GM18907 (cell line): ENCODE measurements around the gene TPGS1.

ENCODE experiments used
- ATAC-seq: cut with Tn5 transposase; IDR thresholded peaks from one replicate; pipeline ENCODE4 v1.9.1; 2021; ENCODE audit warnings: mild to moderate bottlenecking, moderate library complexity; ENCODE audit not compliant: unreplicated experiment

TPGS1 gene

GRCh38 chr19:494171-495080, 12.9 kb upstream of the TPGS1 start:
- ATAC-seq: no peak

- ATAC-seq: no peak
These were observed 12.3 kb upstream of the TPGS1 start for GRCh38 chr19:495081-495401.

- ATAC-seq: no peak
These were observed 11.7 kb upstream of the TPGS1 start for GRCh38 chr19:495402-496111.

GRCh38 chr19:496112-496665, 11.1 kb upstream of the TPGS1 start, which contains the start of gene MADCAM1:
MADCAM1 (plus strand) TSS chr19:496486; CDS start chr19:496500, 14 bp downstream.
- ATAC-seq: no peak

GRCh38 chr19:496986-497385, 10.3 kb upstream of the TPGS1 start:
- no peak for ATAC-seq

GRCh38 chr19:497491-497868, 9.8 kb upstream of the TPGS1 start:
- ATAC-seq: no peak

- no peak for ATAC-seq
These were observed 9.3 kb upstream of the TPGS1 start for GRCh38 chr19:497869-498510.

- no peak for ATAC-seq
These were observed 8.8 kb upstream of the TPGS1 start for GRCh38 chr19:498511-498891.

GRCh38 chr19:498977-499623, 8.2 kb upstream of the TPGS1 start:
- no peak for ATAC-seq

GRCh38 chr19:501646-502045, 5.7 kb upstream of the TPGS1 start:
- ATAC-seq: no peak

GRCh38 chr19:504616-505015, 2.7 kb upstream of the TPGS1 start:
- ATAC-seq: no peak

- peak; percentile 74 for ATAC-seq
These were observed 652 bp upstream of the TPGS1 start for GRCh38 chr19:506404-507285.

- no peak for ATAC-seq
These were observed 1.2 kb downstream of the TPGS1 start for GRCh38 chr19:508204-509150.

GRCh38 chr19:510606-511100, 3.4 kb downstream of the TPGS1 start:
- ATAC-seq: peak; percentile 22

GRCh38 chr19:511101-511851, 4.0 kb downstream of the TPGS1 start:
- ATAC-seq: no peak

- ATAC-seq: no peak
These were observed 5.5 kb downstream of the TPGS1 start for GRCh38 chr19:512547-513365.
